Ovary (tissue), 3 donors: ENCODE data around the gene SLC18A3.

Source experiments
- CTCF ChIP-seq, 3 donors: fragments of 450-650 bp in 2 of 3; fragments of 200-600 bp in 1 of 3; IDR thresholded peaks; one replicate each; pipeline versions ENCODE4 v1.5.1 to v1.8.0; 2016 to 2022; ENCODE audit warnings: antibody characterized with exemption in 3 of 3, mild to moderate bottlenecking in 1 of 3
- EP300 ChIP-seq: sonication (generic); formaldehyde crosslinking; IDR thresholded peaks from one replicate; pipeline ENCODE4 v1.6.1; 2017; ENCODE audit warnings: antibody characterized with exemption
- donor health status: DM: no; HTN: no; CAD: no.

DNA sequence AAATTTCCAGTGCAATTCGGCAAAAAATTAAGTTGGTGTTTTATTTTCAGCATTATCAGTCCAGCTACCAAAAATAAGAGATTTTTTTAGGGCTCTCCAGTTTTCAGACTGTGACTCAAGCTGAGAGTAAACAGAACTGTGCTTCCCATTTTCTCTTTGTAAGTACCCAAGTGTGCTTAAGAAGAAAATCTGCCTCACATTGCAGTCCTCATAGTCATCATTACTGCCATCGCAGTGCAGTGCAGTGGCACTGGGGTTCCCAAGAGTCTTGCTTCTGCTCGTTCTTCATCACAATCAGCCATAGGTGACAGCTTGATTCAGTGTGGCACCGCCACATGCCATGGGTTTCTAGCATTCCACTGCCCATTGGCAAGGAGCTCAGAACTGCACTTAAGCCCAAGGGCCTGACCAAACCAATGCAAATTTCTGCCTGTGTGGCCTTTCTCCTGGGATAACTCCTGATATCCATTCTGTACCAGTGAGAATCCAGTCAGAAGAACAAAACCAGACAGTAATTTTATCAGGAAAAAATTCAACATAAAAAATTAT is 45.6 kb upstream of the SLC18A3 start:
- TF ChIP-seq CTCF (IDR thresholded peaks at IDR 0.05) = no peak
- TF ChIP-seq EP300 = no peak
